ENCODE measurements around the gene KCNS1. TPM values are rescaled to one million over a fixed set of nuclear protein-coding genes. Genes with fewer than 3 reads are reported as not detected.

KCNS1 gene
- total and polyA plus RNA-seq, 5 donors from 2014 or later = 0.09 to 0.20 (median 0.17) TPM; not detected in 1

DNA sequence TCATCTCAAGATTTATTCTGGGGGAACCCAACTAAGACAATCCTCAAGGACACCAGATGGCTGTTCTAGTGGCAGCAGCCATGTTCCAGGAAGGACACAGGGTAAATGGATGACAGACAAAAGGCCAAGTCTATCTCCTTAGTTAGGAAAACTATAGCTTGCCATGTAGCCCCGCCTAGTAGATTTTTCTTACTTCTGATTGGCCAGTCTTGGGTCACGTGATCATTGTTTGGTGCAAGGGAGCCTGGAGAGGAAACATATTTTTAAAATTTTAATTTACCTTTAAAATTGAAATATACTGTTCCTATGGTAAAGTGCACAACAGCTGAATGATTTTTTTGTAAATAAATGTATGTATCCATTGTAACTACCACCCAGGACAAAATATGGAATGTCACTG, 4.4 kb upstream of the KCNS1 start:
- no peaks in the 10 kb centered on the region for H3K9me3 Mint-ChIP-seq
- DNase-seq = no peak
- H3K36me3 ChIP-seq (ENCODE audit: control insufficient read depth, insufficient read depth, low read length) = no peaks in the 10 kb centered on the region
- no peaks in the 10 kb centered on the region for H3K9me3 ChIP-seq (ENCODE audit: control insufficient read depth in 2 of 2, low read length in 2 of 2)
- H3K27me3 ChIP-seq (ENCODE audit: control insufficient read depth, insufficient read depth, low read length) = peaks cover 17% of the 10 kb centered on the region
- H3K4me3 ChIP-seq (ENCODE audit: low read depth, low read length) = no peak overlapping the region
- no peak overlapping the region for H3K4me3 Mint-ChIP-seq
- H3K27me3 Mint-ChIP-seq = peaks cover 50% of the 10 kb centered on the region
- H3K27ac ChIP-seq (ENCODE audit: insufficient read depth, low read length, poor library complexity, severe bottlenecking) = no peak overlapping the region
- H3K4me1 Mint-ChIP-seq = peaks cover 0 to 4% (median 2%) of the 10 kb centered on the region in 4 donors
- no peak overlapping the region for H3K27ac Mint-ChIP-seq
- no peak for ATAC-seq (ENCODE audit: low read depth in 2 of 2)
- H3K36me3 Mint-ChIP-seq = no peaks in the 10 kb centered on the region
- H3K4me1 ChIP-seq (ENCODE audit: control insufficient read depth, insufficient read depth, low read length, poor library complexity, severe bottlenecking) = no peaks in the 10 kb centered on the region

DNA sequence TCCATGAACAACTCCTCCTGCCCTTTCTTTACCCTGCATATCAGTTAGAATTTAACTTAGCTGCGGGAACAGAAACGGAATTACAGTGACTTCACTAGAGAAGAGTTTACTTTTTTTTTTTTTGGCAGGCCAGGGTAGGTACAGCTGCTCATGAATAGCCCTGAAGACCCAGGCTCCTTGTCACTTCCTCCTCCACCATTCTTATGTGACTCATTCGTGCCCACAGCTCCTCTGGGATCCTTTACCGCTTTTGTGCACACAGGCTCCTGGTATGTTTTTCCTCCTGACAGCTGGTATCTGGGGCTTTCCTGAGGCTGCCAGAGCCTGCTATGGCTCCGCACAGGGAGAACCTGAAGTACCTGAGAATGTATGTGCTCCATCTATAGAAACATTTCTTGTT, 3.9 kb upstream of the KCNS1 start:
- no peak overlapping the region for H3K27ac Mint-ChIP-seq
- no peaks in the 10 kb centered on the region for H3K36me3 ChIP-seq (ENCODE audit: control insufficient read depth, insufficient read depth, low read length)

DNA sequence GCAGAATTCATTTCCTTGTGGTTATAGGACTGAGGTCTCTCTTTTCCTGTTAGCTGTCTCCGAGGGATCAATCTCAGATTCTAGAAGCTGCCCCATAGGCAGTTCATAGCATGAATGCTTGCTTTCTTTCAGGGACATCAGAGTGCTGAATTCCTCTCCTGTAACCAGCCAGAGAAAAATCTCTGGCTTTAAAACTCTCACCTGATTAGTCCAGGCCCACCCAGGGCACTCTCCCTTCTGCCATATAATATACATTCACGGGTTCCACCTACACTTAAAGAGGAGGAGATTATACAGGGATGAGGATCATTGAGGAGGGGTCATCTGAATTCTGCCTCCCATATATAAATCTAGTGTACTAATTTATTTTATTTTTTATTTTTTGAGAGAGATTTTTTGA, 2.1 kb upstream of the KCNS1 start:
- H3K4me1 Mint-ChIP-seq = peaks cover 4 to 13% (median 5%) of the 10 kb centered on the region in 4 donors
- no peak overlapping the region for H3K4me3 Mint-ChIP-seq
- no peaks in the 10 kb centered on the region for H3K9me3 Mint-ChIP-seq
- Histone ChIP-seq H3K27me3 (ENCODE audit: control insufficient read depth, insufficient read depth, low read length) (peaks cover 33% of the 10 kb centered on the region), H3K36me3 (ENCODE audit: control insufficient read depth, insufficient read depth, low read length) (no peaks in the 10 kb centered on the region), H3K4me3 (ENCODE audit: low read depth, low read length) (no peak overlapping the region), H3K9me3 (ENCODE audit: control insufficient read depth in 2 of 2, low read length in 2 of 2) (no peaks in the 10 kb centered on the region), H3K27ac (ENCODE audit: insufficient read depth, low read length, poor library complexity, severe bottlenecking) (no peak overlapping the region), H3K4me1 (ENCODE audit: control insufficient read depth, insufficient read depth, low read length, poor library complexity, severe bottlenecking) (peaks cover 7% of the 10 kb centered on the region)
- H3K36me3 Mint-ChIP-seq = no peaks in the 10 kb centered on the region
- ATAC-seq (ENCODE audit: low read depth in 2 of 2) (no peak), DNase-seq (no peak)
- H3K27ac Mint-ChIP-seq = no peak overlapping the region
- H3K27me3 Mint-ChIP-seq = peaks cover 68% of the 10 kb centered on the region

More for the DNA sequence above, 3.9 kb upstream of the KCNS1 start:
- no peaks in the 10 kb centered on the region for H3K9me3 ChIP-seq (ENCODE audit: control insufficient read depth in 2 of 2, low read length in 2 of 2)
- no peak overlapping the region for H3K27ac ChIP-seq (ENCODE audit: insufficient read depth, low read length, poor library complexity, severe bottlenecking)
- Mint-ChIP-seq H3K27me3 (peaks cover 56% of the 10 kb centered on the region), H3K36me3 (no peaks in the 10 kb centered on the region), H3K4me3 (no peak overlapping the region), H3K9me3 (no peaks in the 10 kb centered on the region), H3K4me1 (peaks cover 0 to 4% (median 3%) of the 10 kb centered on the region in 4 donors)
- DNase-seq (no peak), ATAC-seq (ENCODE audit: low read depth in 2 of 2) (no peak)
- peaks cover 22% of the 10 kb centered on the region for H3K27me3 ChIP-seq (ENCODE audit: control insufficient read depth, insufficient read depth, low read length)
- H3K4me1 ChIP-seq (ENCODE audit: control insufficient read depth, insufficient read depth, low read length, poor library complexity, severe bottlenecking) = no peaks in the 10 kb centered on the region
- H3K4me3 ChIP-seq (ENCODE audit: low read depth, low read length) = no peak overlapping the region

DNA sequence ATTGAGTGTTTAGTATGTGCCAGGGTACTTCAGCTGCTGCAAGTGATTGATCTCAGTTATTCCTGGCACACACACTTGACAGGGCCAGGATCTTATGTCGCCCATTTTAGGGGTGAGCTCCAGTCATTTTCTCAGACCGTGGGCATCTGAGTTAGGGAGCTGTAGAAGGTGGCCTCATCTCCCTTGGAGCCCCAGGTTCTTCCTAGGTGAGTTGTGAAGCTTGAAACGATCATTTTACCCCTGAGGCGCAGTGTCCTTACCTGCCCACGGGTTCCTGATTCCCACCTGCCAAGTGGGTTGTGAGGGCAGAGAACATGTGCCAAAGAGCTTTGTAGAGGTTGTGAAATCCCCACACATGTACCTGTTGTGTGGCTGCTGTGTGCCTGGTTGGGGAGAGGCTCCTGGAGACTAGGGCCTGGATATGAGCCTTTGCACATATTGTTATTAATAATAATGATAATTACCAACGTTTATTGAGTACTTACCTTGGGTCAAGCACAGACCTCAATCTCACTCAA, 465 bp upstream of the KCNS1 start:
- H3K4me3 Mint-ChIP-seq = peak overlapping the region in 1 of 4 donors; percentile 54
- Histone ChIP-seq H3K27ac (ENCODE audit: insufficient read depth, low read length, poor library complexity, severe bottlenecking) (no peak overlapping the region), H3K4me1 (ENCODE audit: control insufficient read depth, insufficient read depth, low read length, poor library complexity, severe bottlenecking) (peaks cover 16% of the 10 kb centered on the region), H3K4me3 (ENCODE audit: low read depth, low read length) (no peak overlapping the region), H3K36me3 (ENCODE audit: control insufficient read depth, insufficient read depth, low read length) (no peaks in the 10 kb centered on the region), H3K27me3 (ENCODE audit: control insufficient read depth, insufficient read depth, low read length) (peaks cover 33% of the 10 kb centered on the region), H3K9me3 (ENCODE audit: control insufficient read depth in 2 of 2, low read length in 2 of 2) (no peaks in the 10 kb centered on the region)
- no peak for ATAC-seq (ENCODE audit: low read depth in 2 of 2)
- H3K4me1 Mint-ChIP-seq = peaks cover 4 to 23% (median 5%) of the 10 kb centered on the region in 4 donors
- H3K27ac Mint-ChIP-seq = no peak overlapping the region
- H3K27me3 Mint-ChIP-seq = peaks cover 69% of the 10 kb centered on the region
- DNase-seq = no peak
- H3K36me3 Mint-ChIP-seq = no peaks in the 10 kb centered on the region
- no peaks in the 10 kb centered on the region for H3K9me3 Mint-ChIP-seq

DNA sequence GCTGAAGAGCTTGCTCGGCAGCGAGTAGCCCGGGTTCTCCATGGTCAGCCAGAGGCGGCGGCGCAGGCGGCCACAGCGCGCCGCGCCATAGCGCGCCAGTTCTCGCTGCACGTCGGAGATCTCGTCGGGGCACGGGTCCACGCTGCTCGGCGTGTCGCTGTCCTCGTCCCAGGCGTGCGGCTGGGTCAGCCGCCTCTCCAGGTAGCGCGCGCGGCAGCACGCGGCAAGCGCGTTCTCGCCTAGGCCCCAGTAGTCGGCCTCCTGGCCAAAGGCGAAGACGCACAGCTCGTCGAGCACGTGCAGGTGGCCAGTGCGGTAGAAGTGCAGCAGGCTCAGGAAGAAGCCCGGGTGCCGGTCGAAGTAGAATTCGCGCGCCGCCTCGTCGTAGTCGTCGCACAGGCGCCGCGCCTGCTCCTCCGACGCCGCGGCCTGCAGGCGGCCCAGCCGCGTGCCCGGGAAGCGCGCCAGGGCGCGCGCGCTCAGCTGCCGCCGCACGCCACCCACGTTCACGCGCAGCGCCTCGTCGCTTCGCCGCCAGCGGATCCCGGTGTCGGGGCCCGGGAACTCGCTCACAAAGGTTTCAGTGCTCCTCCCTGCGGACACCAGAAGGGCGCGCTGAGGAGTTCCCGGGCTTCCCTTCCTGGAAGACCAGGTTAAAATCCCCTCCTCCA, 2.7 kb downstream of the KCNS1 start:
- no peak for ATAC-seq (ENCODE audit: low read depth in 2 of 2)
- Mint-ChIP-seq H3K27ac (no peak overlapping the region), H3K36me3 (no peaks in the 10 kb centered on the region), H3K9me3 (no peaks in the 10 kb centered on the region), H3K4me1 (peaks cover 4 to 28% (median 10%) of the 10 kb centered on the region in 4 donors), H3K4me3 (peak overlapping the region in 1 of 4 donors; percentile 52), H3K27me3 (peaks cover 56% of the 10 kb centered on the region)
- H3K9me3 ChIP-seq (ENCODE audit: control insufficient read depth in 2 of 2, low read length in 2 of 2) = no peaks in the 10 kb centered on the region
- H3K27ac ChIP-seq (ENCODE audit: insufficient read depth, low read length, poor library complexity, severe bottlenecking) = no peak overlapping the region
- peaks cover 19% of the 10 kb centered on the region for H3K4me1 ChIP-seq (ENCODE audit: control insufficient read depth, insufficient read depth, low read length, poor library complexity, severe bottlenecking)
- peak in 2 of 3 donors; percentile 19 to 38 for DNase-seq
- H3K36me3 ChIP-seq (ENCODE audit: control insufficient read depth, insufficient read depth, low read length) = no peaks in the 10 kb centered on the region
- H3K27me3 ChIP-seq (ENCODE audit: control insufficient read depth, insufficient read depth, low read length) = peaks cover 31% of the 10 kb centered on the region
- no peak overlapping the region for H3K4me3 ChIP-seq (ENCODE audit: low read depth, low read length)

DNA sequence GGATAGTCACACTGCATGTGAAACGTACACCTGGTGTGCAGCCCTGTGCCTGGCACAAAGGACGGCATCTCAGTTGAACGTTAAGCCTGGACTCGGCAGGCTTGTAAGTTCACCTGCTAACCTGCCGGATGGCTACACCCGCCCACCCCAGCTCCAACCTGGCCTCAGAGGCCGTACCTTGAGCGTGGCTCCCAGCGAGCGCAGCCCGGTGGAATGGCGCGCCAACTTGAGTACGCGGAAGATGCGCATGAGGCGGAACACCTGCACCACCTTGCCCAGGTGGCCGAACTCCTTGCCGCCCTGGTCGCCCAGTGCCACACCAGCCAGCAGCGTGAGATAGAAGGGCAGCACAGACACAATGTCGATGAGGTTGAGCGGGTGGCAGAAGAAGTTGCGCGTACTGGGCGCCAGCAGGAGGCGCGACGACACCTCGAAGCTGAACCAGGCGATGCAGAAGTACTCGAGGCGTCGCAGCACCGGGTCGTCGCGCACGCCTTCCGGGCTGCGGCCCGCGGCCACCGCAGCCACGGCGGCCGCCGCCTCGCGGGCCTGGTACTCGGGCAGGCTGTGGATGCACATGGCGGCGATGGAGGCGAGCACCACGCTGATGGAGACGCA, 3.3 kb downstream of the KCNS1 start:
- ATAC-seq (ENCODE audit: low read depth in 2 of 2) (peak in 1 of 2 donors; percentile 27), DNase-seq (peak in 2 of 3 donors; percentile 36 to 71)
- Histone ChIP-seq H3K27ac (ENCODE audit: insufficient read depth, low read length, poor library complexity, severe bottlenecking) (no peak overlapping the region), H3K27me3 (ENCODE audit: control insufficient read depth, insufficient read depth, low read length) (peaks cover 29% of the 10 kb centered on the region), H3K4me1 (ENCODE audit: control insufficient read depth, insufficient read depth, low read length, poor library complexity, severe bottlenecking) (peaks cover 19% of the 10 kb centered on the region), H3K36me3 (ENCODE audit: control insufficient read depth, insufficient read depth, low read length) (no peaks in the 10 kb centered on the region), H3K9me3 (ENCODE audit: control insufficient read depth in 2 of 2, low read length in 2 of 2) (no peaks in the 10 kb centered on the region), H3K4me3 (ENCODE audit: low read depth, low read length) (no peak overlapping the region)
- Mint-ChIP-seq H3K9me3 (no peaks in the 10 kb centered on the region), H3K4me3 (peak overlapping the region in 3 of 4 donors; percentile 1 to 82 (median 53)), H3K27ac (no peak overlapping the region), H3K27me3 (peaks cover 52% of the 10 kb centered on the region), H3K4me1 (peaks cover 4 to 28% (median 10%) of the 10 kb centered on the region in 4 donors), H3K36me3 (no peaks in the 10 kb centered on the region)

DNA sequence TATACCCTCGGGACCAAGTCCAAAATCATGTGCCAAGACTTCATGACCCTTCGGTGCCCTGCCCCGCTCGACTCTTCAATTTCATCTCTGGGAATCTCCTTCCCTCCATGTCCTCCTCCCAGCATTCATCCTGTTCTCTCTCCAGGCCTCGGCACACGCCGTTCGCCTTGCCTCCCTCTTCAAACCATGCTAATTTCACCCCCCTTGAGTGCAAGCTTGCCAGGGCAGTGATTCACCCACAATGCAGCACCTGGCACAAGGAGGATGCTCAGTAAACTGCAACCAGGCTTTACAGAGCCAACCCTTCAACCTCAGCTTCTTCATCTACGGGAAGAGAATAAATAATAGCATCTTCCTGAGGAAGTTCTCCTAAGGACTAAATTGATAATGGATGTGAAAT, 4.1 kb downstream of the KCNS1 start:
- Mint-ChIP-seq H3K27me3 (peaks cover 46% of the 10 kb centered on the region), H3K4me3 (peak overlapping the region in 1 of 4 donors; percentile 6), H3K36me3 (no peaks in the 10 kb centered on the region), H3K9me3 (no peaks in the 10 kb centered on the region), H3K27ac (peak overlapping the region in 2 of 3 donors; percentile 1 to 43), H3K4me1 (peaks cover 0 to 28% (median 10%) of the 10 kb centered on the region in 4 donors)
- no peaks in the 10 kb centered on the region for H3K9me3 ChIP-seq (ENCODE audit: control insufficient read depth in 2 of 2, low read length in 2 of 2)
- peaks cover 19% of the 10 kb centered on the region for H3K4me1 ChIP-seq (ENCODE audit: control insufficient read depth, insufficient read depth, low read length, poor library complexity, severe bottlenecking)
- peaks cover 26% of the 10 kb centered on the region for H3K27me3 ChIP-seq (ENCODE audit: control insufficient read depth, insufficient read depth, low read length)
- no peak for DNase-seq
- H3K27ac ChIP-seq (ENCODE audit: insufficient read depth, low read length, poor library complexity, severe bottlenecking) = no peak overlapping the region
- no peaks in the 10 kb centered on the region for H3K36me3 ChIP-seq (ENCODE audit: control insufficient read depth, insufficient read depth, low read length)
- H3K4me3 ChIP-seq (ENCODE audit: low read depth, low read length) = no peak overlapping the region
- no peak for ATAC-seq (ENCODE audit: low read depth in 2 of 2)

All from CD4-positive, CD25-positive, alpha-beta regulatory T cell (primary cell).